ENCODE data around the gene ATF4. TPM values are rescaled to one million over a fixed set of nuclear protein-coding genes. Genes with fewer than 3 reads are reported as not detected.

Gene ATF4
- total and polyA plus RNA-seq, 2 of the 13 experiments (the other 11 are each of a cell fraction or from before 2014, with no cell fraction given), result 486 to 1,297 TPM

- no peak for TF ChIP-seq ZNF780A (CRISPR knock-in tag; IDR thresholded peaks at IDR 0.05)
- TF ChIP-seq GPN1 (CRISPR knock-in tag; IDR thresholded peaks at IDR 0.05; ENCODE audit: borderline replicate concordance), result no peak; the same call in 1 of the 2 replicates
- TF ChIP-seq HDAC6 (IDR thresholded peaks at IDR 0.05; ENCODE audit: low read depth, low read length), result no peak
- peak; percentile 92 for TF ChIP-seq TFE3 (CRISPR knock-in tag; IDR thresholded peaks at IDR 0.05)
- TF ChIP-seq, protein P1, sequence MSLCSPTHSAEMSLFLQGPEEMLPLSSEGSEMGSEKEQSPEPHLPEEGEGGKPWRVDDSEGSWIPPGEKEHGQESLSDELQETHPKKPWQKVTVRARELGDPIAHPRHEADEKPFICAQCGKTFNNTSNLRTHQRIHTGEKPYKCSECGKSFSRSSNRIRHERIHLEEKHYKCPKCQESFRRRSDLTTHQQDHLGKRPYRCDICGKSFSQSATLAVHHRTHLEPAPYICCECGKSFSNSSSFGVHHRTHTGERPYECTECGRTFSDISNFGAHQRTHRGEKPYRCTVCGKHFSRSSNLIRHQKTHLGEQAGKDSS (CRISPR knock-in tag; IDR thresholded peaks at IDR 0.05; ENCODE audit: borderline replicate concordance, low read depth), result no peak
- TF ChIP-seq ZNF710 (CRISPR knock-in tag; IDR thresholded peaks at IDR 0.05; ENCODE audit: borderline replicate concordance), result no peak
- TF ChIP-seq ELF1 (CRISPR knock-in tag; IDR thresholded peaks at IDR 0.05), result peak; percentile 92
- TF ChIP-seq, protein P2, sequence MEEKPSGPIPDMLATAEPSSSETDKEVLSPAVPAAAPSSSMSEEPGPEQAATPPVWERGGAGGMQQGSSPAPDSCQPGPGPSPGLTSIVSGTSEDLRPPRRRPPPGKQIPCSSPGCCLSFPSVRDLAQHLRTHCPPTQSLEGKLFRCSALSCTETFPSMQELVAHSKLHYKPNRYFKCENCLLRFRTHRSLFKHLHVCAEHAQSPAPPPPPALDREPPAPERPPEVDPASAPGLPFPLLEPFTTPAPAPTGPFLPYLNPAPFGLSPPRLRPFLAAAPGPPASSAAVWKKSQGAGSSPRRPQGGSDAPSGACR (CRISPR knock-in tag; IDR thresholded peaks at IDR 0.05), result no peak; the same call in 1 of the 2 replicates
- TF ChIP-seq ZNF841 (CRISPR knock-in tag; IDR thresholded peaks at IDR 0.05; ENCODE audit: borderline replicate concordance), result no peak
- TF ChIP-seq REL (CRISPR knock-in tag; conservative IDR thresholded peaks at IDR 0.05), result 0 out of 2 replicates have a peak, but pooled peaks have one; percentile 5
- peak; percentile 47; the same call in 1 of the 2 replicates for TF ChIP-seq MLX (CRISPR knock-in tag; IDR thresholded peaks at IDR 0.05)
- TF ChIP-seq JDP2 (CRISPR knock-in tag; IDR thresholded peaks at IDR 0.05; ENCODE audit: borderline replicate concordance), result no peak
- no peak for TF ChIP-seq SNAI1 (CRISPR knock-in tag; IDR thresholded peaks at IDR 0.05; ENCODE audit: borderline replicate concordance)
- no peak for TF ChIP-seq ZNF747 (CRISPR knock-in tag; IDR thresholded peaks at IDR 0.05; ENCODE audit: borderline replicate concordance)
- TF ChIP-seq RXRB (CRISPR knock-in tag; IDR thresholded peaks at IDR 0.05; ENCODE audit: borderline replicate concordance), result peak; percentile 84
- TF ChIP-seq ZNF460 (CRISPR knock-in tag; IDR thresholded peaks at IDR 0.05; ENCODE audit: borderline replicate concordance), result no peak
- peak; percentile 80; the same call in 1 of the 2 replicates for TF ChIP-seq SIN3A (IDR thresholded peaks at IDR 0.05; ENCODE audit: borderline replicate concordance, low read depth, low read length)
- no peak for TF ChIP-seq EP300 (IDR thresholded peaks at IDR 0.05; ENCODE audit: low read depth in 2 of 2, low read length in 2 of 2)
- peak; percentile 40; the same call in 1 of the 2 replicates for TF ChIP-seq EP300 (CRISPR knock-in tag; IDR thresholded peaks at IDR 0.05; ENCODE audit: borderline replicate concordance)
Measured at GRCh38 chr22:39502109-39502788, 18.1 kb upstream of the ATF4 start, which contains the start of gene MIEF1 (continued).

All from HepG2 (cell line).